ENCODE measurements around the gene GLT1D1. TPM values are rescaled to one million over a fixed set of nuclear protein-coding genes. Genes with fewer than 3 reads are reported as not detected.

The GLT1D1 gene
- total RNA-seq, 6 experiments from 2014 or later: not detected

DNA sequence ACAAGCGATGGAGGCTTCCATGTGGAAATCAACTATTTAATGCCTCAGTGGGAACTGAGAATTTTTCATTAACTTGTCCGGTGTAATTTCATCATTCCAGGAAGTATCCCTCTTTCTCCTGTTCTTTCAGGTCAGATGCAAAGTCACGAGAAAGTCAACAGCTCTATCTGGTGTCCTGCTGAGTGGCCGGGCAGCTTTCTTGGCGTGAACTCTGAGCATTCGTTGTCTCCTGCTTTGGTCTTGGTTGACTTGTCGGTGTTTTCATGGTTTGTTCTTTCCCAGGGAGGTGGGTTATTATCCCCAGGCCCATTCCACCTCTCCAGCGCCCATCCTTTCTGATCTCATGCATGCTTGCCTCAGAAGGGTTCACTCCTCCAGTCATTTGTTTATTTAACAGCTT is 149.1 kb downstream of the GLT1D1 start:
- Mint-ChIP-seq H3K9me3 (peaks cover 54% of the 10 kb centered on the region), H3K27me3 (ENCODE audit: insufficient read depth) (no peaks in the 10 kb centered on the region; the same call in 1 of the 2 replicates), H3K36me3 (ENCODE audit: low read depth) (0 out of 2 replicates have a peak, but pooled peaks cover 4% of the 10 kb centered on the region), H3K27ac (no peak overlapping the region), H3K4me3 (no peak overlapping the region), H3K4me1 (ENCODE audit: low read depth) (no peaks in the 10 kb centered on the region)
- TF ChIP-seq, protein P1, sequence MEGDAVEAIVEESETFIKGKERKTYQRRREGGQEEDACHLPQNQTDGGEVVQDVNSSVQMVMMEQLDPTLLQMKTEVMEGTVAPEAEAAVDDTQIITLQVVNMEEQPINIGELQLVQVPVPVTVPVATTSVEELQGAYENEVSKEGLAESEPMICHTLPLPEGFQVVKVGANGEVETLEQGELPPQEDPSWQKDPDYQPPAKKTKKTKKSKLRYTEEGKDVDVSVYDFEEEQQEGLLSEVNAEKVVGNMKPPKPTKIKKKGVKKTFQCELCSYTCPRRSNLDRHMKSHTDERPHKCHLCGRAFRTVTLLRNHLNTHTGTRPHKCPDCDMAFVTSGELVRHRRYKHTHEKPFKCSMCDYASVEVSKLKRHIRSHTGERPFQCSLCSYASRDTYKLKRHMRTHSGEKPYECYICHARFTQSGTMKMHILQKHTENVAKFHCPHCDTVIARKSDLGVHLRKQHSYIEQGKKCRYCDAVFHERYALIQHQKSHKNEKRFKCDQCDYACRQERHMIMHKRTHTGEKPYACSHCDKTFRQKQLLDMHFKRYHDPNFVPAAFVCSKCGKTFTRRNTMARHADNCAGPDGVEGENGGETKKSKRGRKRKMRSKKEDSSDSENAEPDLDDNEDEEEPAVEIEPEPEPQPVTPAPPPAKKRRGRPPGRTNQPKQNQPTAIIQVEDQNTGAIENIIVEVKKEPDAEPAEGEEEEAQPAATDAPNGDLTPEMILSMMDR (IDR thresholded peaks at IDR 0.05): no peak
- DNase-seq: no peak

DNA sequence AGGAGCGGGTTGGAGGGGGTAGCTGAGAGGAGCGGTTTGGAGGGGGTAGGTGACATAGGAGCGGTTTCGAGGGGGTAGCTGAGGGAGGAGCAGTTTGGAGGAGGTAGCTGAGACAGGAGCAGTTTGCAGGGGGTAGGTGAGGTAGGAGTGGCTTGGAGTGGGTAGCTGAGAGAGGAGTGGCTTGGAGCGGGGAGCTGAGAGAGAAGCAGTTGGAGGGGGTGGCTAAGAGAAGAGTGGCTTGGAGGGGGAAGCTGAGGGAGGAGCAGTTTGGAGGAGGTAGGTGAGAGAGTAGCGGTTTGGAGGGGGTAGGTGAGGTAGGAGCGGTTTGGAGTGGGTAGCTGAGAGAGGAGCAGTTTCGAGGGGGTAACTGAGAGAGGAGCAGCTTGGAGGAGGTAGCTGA is 152.1 kb downstream of the GLT1D1 start:
- TF ChIP-seq, protein P1 (IDR thresholded peaks at IDR 0.05): no peak
- peaks cover 47% of the 10 kb centered on the region for H3K9me3 Mint-ChIP-seq
- no peaks in the 10 kb centered on the region for H3K36me3 Mint-ChIP-seq (ENCODE audit: low read depth)

DNA sequence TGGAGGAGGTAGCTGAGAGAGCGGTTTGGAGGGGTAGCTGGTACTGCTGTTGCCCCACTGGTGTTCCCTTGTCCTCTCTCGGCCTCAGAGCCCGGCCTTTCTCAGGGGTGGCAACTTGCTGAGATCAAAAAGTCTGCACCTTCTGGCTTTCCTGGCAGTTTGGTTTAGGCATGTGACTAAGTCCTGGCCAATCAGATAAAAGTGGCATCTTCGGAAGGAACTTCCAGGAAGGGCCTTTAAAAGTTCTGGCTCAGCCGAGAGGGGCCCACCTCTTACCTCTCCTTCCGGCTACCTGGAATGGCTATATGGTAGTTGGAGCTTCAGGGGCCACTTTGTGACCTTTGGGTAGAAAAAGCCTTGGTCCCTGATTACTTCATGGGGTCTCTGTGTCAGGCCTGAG is 152.6 kb downstream of the GLT1D1 start:
- Mint-ChIP-seq H3K27me3 (ENCODE audit: insufficient read depth) (no peaks in the 10 kb centered on the region), H3K4me1 (ENCODE audit: low read depth) (no peaks in the 10 kb centered on the region), H3K36me3 (ENCODE audit: low read depth) (no peaks in the 10 kb centered on the region), H3K4me3 (no peak overlapping the region), H3K27ac (no peak overlapping the region), H3K9me3 (peaks cover 48% of the 10 kb centered on the region)
- TF ChIP-seq, protein P1 (IDR thresholded peaks at IDR 0.05): no peak
- no peak for DNase-seq

More for the DNA sequence above, 152.1 kb downstream of the GLT1D1 start:
- H3K27ac Mint-ChIP-seq: no peak overlapping the region
- DNase-seq: no peak
- H3K27me3 Mint-ChIP-seq (ENCODE audit: insufficient read depth): no peaks in the 10 kb centered on the region; the same call in 1 of the 2 replicates
- no peaks in the 10 kb centered on the region for H3K4me1 Mint-ChIP-seq (ENCODE audit: low read depth)
- H3K4me3 Mint-ChIP-seq: no peak overlapping the region

DNA sequence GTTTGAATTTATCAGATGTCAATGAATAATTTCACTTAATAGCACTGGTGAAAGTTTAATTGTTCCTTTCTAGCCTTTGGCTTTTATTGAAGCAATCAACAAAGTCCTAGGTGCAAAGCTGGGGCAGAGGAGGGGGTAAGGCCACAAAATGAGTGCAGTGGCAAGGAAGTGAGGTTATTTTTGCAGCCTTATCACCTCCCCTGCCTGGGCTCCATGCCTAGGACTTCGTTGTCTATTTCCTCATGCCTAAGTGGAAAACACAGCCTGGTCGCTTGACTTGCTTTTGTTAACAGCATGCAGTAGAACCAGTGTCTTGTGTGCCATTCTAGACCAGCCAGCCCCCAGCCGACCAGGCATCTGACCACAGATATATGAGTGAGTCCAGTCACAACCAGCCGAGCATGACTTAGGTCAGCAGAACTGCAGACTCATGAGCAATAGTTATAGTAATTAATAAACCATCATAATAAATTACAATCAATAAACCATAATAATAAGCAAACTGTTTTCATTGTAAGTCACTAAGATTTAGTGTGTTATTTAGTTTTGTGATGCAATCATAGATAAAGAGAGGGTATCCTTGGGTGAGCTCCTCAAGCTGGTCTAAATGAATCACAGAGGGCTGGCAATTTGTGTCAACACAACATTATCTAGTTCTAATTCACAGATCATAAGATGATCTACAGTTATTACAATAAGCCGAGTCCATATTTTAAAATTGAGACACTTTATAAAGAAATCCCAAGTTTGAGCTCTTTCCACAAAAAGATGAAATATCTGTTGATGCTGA is 156.8 kb downstream of the GLT1D1 start:
- DNase-seq: no peak
- Mint-ChIP-seq H3K9me3 (peaks cover 57% of the 10 kb centered on the region), H3K27ac (no peak overlapping the region), H3K4me3 (no peak overlapping the region), H3K27me3 (ENCODE audit: insufficient read depth) (no peaks in the 10 kb centered on the region), H3K4me1 (ENCODE audit: low read depth) (no peaks in the 10 kb centered on the region), H3K36me3 (ENCODE audit: low read depth) (no peaks in the 10 kb centered on the region)
- TF ChIP-seq, protein P1 (IDR thresholded peaks at IDR 0.05): no peak

DNA sequence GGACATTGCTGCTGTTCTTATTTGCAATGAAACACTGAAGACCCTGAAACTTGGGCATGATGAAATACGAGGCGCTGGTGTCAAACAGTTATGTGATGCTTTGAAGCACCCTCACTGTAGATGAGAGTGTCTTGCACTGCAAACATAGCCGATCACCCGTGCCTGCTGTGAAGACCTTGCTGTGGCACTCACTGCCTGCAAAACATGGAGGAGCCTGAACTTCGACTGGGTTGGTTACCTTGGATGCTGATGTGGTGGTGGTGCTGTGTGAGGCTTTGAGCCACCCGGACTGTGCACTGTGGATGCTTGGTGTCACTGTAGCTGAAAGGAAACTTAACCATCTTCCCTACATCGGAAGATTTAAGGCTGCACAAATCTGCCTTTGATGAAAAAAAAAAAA is 162.9 kb downstream of the GLT1D1 start:
- H3K27ac Mint-ChIP-seq: no peak overlapping the region
- no peak for DNase-seq

More for the DNA sequence above, 162.9 kb downstream of the GLT1D1 start:
- H3K36me3 Mint-ChIP-seq (ENCODE audit: low read depth): no peaks in the 10 kb centered on the region
- no peaks in the 10 kb centered on the region for H3K4me1 Mint-ChIP-seq (ENCODE audit: low read depth)
- TF ChIP-seq, protein P1 (IDR thresholded peaks at IDR 0.05): no peak
- H3K27me3 Mint-ChIP-seq (ENCODE audit: insufficient read depth): no peaks in the 10 kb centered on the region
- H3K4me3 Mint-ChIP-seq: no peak overlapping the region
- peaks cover 62% of the 10 kb centered on the region for H3K9me3 Mint-ChIP-seq

Data from HFFc6 (cell line).